Measurements from ENCODE around the gene GPR68. TPM values are rescaled to one million over a fixed set of nuclear protein-coding genes. Genes with fewer than 3 reads are reported as not detected.
A peak's percentile ranks its signal among the peaks of the same experiment; 100 is the strongest.
"Not testable (repeated sequence)": the region's sequence is repeated elsewhere in the genome, so short reads cannot be mapped to it uniquely, and the experiment has no call there.

The GPR68 gene
- polyA plus RNA-seq, 10 donors = 0.62 to 1.6 (median 0.77) TPM

GRCh38 chr14:91273273-91273884, 28.9 kb upstream of the GPR68 start:
- no peak for DNase-seq

DNA sequence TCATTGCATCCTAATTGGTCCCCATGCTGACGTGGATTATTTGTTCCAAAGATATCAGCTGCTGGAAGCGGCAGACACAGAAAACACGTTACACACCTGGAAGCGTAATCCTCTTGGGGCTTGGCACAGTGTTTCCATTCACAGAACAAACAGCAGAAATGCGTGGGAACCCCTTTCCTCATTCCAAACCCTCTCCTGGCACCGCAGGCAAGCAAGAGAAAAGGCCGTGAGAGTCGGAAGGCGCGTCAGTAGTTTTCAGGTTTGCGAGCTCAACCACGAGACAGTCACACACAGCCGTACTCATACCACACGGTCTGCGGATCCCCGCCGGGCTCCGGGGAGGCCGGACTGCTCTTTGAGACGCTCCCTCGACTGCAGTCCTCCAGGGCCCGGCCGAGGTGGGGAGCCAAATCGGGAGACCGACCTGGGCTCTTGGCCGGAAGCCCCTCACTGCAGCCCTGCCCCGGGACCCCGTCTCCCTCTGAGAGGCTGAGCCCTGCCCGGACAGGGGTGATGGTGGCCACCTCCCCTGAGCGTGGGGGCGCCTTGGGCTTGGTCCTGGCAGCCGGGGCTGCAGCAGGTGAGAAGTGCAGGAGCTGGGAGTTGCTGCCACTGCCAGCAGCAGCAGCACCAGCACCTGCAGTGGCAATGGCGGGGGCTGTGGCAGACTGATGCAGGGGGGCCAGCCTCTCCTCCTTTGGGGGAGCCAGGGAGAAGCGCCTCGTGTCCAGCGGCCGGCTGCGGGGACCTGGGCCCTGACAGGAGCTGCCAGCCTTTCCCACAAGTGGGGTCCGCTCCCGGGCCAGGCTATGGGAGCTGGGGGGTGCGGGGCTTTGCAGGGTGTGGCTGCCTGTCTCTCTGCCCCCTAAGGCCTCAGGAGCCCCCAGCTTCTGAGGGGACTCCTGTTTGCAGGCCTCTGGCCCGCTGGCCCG, 28.1 kb upstream of the GPR68 start:
- DNase-seq = no peak

DNA sequence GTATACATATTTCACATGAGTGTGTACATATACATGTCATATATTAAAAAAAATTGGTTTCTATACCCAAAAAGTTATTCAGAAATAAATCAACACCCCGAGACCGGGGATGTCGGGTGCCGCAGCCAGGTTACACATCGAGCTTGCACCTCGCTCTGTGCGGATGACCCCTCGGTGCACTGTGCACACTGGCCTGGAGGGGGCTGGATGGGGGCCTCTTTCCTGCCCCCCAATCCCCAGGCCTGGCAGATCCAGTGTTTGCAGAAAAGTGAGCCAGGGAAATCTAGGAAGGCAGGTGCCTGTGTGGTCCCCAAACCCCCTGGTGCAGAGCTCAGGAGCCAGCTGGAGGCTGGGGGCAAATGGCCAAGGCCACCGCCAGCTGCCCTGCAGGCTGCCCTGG, 27.1 kb upstream of the GPR68 start:
- no peak for DNase-seq

GRCh38 chr14:91270619-91271018, 26.1 kb upstream of the GPR68 start:
- DNase-seq = no peak

- no peak for DNase-seq
These were observed 25.7 kb upstream of the GPR68 start for GRCh38 chr14:91270188-91270587.

DNA sequence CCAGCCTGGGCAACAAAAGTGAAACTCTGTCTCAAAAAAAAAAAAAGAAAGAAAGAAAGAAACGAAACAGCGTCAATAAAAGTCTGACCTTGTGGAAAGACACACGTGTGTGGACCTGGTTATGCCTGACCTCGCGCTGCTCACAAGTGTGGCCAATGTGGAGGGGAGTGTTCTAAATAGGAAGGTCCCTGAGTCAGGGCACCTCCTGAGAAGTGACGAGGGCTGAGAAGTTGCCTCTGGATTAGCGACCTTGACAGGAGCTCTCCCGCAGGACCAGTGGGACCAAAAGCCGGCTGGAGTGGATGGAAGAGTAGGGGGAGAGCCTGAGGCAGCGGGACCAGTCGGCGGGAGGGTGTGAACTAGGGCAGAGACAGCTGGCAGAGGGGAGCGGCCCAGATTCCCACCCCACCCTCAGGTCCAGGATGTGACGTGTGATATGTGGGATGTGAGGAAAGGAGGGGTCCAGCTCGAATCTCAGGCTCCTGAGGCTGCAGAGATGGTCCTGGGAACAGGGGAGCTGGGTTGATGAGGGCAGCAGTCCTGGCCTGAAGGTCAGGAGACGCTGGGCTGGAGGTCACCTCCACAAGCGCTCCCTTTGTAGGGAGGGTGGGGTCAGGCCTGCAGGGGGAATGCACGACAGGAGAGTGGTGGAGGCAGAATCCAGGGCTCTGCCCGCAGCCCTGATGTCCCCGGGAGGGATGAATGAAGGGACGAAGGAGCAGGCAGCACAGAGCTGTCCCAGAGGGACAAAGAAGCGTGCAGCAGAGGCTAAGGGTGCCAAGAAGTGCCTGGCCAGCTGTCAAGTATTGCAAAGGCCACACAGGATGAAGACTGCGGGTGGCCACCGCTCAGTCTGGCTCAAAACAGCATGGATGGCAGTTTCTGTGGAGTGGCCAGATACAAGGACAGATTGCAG, 24.8 kb upstream of the GPR68 start:
- peak in 1 of 3 donors; percentile 38 for DNase-seq

DNA sequence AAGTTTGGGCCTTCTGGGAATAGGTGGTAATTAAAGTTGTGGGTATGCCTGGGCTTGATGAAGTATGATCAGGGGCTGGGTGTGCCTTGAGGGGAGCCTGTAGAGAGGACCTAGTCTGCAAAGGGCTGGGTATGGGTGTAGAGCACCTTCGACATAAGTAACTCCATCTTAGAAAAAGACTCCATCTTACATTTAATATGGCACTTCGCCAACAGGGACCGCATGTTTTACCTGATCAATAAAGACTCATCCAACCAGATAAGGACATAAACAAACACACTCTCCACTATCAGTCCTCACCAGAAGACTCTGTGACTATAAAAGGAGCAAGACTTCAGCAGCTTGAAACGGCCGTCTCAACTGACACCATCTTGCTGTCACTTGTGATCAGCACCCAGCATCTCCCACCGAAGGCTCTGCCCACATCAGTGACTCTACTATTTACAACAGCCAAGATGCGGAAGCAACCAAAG, 23.5 kb upstream of the GPR68 start:
- DNase-seq = no peak

DNA sequence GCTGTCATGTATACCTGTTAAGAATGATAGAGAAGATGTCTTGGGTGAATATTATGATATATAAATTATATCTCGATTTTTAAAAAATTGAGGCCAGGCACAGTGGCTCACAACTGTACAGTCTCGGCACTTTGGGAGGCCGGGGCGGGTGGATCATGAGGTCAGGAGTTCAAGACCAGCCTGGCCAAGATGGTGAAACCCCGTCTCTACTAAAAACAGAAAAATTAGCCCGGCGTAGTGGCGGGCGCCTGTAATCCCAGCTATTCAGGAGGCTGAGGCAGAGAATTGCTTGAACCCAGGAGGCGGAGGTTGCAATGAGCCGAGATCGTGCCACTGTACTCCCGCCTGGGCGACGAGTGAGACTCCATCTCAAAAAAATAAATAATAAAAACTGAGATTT, 21.8 kb upstream of the GPR68 start:
- DNase-seq = not testable (repeated sequence)

GRCh38 chr14:91265404-91265803, 20.9 kb upstream of the GPR68 start:
- DNase-seq = no peak

GRCh38 chr14:91264151-91265150, 19.9 kb upstream of the GPR68 start:
- DNase-seq = peak in 1 of 3 donors; percentile 40

- no peak for DNase-seq
These were observed 18.8 kb upstream of the GPR68 start for GRCh38 chr14:91263329-91263728.

GRCh38 chr14:91261986-91262549, 17.6 kb upstream of the GPR68 start:
- no peak for DNase-seq

GRCh38 chr14:91261115-91261514, 16.6 kb upstream of the GPR68 start:
- DNase-seq = no peak

GRCh38 chr14:91258876-91259275, 14.4 kb upstream of the GPR68 start:
- no peak for DNase-seq

DNA sequence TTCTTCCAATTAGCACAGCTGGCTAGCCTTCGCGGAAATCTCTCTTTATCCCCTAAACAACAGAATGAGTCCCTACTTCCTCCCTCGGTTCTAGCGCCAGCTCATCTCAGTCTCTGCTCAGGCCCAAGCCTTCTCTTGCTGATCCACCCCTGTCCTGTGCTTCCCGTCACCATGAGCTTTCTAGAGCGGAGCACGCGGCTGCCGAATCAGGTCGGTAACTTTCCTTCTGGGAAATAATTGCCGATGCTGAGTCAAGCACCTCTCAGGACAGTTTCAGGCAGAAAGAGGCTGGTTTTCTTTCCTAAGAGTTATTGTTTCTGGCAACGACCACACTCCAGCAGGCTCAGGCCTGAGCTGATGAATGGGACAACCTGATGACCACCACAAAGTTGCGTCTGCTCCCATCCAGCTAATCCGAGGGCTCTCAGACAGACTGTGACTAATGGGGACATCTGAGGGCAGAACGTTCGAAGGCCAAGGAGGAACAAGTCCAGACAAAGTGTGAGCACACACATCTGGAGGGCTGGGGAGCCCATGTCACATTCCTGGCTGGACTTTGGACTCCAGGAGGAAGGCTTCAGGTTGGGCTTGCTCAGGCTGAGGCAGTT, 13.6 kb upstream of the GPR68 start:
- peak in 1 of 3 donors; percentile 50 for DNase-seq

GRCh38 chr14:91257328-91258010, 13.0 kb upstream of the GPR68 start:
- no peak for DNase-seq

DNA sequence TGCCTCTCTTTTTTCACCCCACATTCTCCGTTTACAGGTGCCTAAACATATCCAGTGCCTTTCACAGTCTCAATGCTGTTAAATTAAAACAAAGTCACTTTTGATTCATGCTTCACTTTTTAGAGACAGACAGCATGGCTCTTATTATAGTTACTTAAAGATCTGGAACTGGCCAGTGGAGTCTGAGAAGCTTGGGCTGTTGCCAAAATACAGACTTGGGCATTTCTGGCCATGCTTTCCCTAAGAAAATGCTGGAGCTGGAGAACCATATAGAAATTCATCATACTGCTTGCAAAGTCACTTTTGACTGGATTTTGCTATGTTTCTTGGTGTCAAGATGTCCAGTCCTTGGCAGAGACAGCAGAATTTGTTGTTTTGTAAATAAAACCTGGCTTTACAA, 12.2 kb upstream of the GPR68 start:
- DNase-seq = no peak

- DNase-seq = no peak
These were observed 10.7 kb upstream of the GPR68 start for GRCh38 chr14:91255026-91255695.

- DNase-seq = no peak
These were observed 10.0 kb upstream of the GPR68 start for GRCh38 chr14:91254461-91254860.

All from muscle of back (tissue), 11 donors.